DLD1 (cell line): Measurements from ENCODE around the gene SPTLC3.

Source experiments
- in situ Hi-C: cut with HindIII; loops from 2 replicates; pipeline ENCODE4 v1.10.0; 2017; ENCODE audit warnings: low sequenced_read_pairs

Gene SPTLC3

DNA sequence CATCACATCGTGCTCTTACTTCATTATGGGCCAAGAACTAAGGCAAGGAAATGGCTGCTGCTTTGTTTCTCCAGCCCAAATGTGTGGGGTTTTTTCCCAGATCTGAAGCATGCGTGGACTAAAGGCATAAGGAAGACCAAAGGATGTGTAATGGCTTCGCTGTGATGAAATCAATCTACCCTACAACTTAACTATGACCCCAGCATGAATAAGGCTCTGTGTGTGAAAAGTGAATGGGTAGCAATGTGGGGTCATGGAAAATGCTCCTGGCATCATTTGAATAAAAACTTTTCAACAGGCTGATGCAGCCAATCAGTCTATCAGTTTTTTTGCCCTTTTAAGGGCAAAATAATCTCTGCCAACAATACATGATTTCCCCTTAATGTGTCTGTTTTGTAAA, 162.0 kb downstream of the SPTLC3 start:
- in situ Hi-C loops = no loop called here

- in situ Hi-C loops = no loop called here
Measured at GRCh38 chr20:13173201-13173600, 164.4 kb downstream of the SPTLC3 start.

- in situ Hi-C loops = no loop called here
Measured at GRCh38 chr20:13174402-13174801, 165.6 kb downstream of the SPTLC3 start.

GRCh38 chr20:13180986-13181889, 172.5 kb downstream of the SPTLC3 start:
- in situ Hi-C loops = no loop called here

DNA sequence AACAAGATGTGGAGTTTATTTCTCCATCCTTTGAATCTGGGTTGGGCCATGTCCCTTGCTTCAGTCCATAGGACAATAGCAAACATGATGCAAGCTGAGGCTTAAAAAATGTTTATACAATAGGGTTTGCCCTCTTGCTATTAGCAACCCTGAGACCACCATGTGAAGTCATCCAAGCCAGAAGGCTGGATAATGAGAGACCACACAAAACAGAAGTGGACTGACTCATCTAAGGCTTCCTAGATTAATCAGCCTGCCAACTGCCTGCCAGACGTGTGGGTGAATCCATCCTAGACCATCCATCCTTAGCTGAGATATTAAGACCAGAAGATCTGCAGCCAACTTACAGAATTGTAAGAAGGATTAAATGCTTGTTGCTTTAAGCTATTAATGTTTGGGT, 174.2 kb downstream of the SPTLC3 start:
- in situ Hi-C loops = no loop called here

- in situ Hi-C loops = no loop called here
Measured at GRCh38 chr20:13186043-13186774, 177.4 kb downstream of the SPTLC3 start.

GRCh38 chr20:13187899-13188298, 179.1 kb downstream of the SPTLC3 start:
- in situ Hi-C loops = no loop called here

- in situ Hi-C loops = no loop called here
Measured at GRCh38 chr20:13199279-13199678, 190.5 kb downstream of the SPTLC3 start.

- in situ Hi-C loops = no loop called here
Measured at GRCh38 chr20:13200767-13201500, 192.2 kb downstream of the SPTLC3 start.

DNA sequence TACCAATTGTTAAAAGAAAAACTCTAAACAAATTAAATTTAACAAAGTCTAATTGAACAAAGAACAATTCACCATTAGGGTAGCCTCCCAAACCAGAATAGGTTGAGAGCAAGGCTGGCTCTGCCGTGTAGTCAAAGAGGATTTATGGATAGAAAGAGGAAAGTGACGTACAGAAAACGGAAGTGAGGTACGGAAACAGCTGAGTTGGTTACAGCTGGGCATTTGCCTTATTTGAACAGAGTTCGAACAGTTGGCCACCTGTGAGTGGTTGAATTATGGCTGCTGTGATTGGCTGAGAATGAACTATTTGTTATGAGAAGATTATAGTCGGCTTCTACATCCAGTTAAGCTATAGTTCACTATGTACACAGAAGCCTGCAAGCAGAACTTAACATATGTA, 193.8 kb downstream of the SPTLC3 start:
- in situ Hi-C loops = no loop called here

DNA sequence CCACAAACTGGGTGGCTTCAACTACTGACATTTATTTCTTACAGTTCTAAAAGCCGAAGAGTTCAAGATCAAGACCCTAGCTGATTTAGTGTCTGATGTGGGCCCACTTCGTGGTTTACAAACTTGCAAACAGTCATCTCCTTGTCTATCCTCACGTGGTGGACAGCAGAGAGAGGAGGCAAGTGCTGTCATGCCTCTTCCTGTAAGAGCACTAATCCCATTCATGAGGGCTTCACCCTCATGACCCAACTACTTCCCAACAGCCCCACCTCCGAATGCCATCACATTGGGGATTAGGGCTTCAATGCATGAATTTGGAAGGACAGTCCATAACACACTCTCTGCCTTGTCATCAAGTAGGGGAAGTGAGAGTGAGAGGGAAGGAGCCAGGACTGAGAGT, 196.7 kb downstream of the SPTLC3 start:
- in situ Hi-C loops = no loop called here

DNA sequence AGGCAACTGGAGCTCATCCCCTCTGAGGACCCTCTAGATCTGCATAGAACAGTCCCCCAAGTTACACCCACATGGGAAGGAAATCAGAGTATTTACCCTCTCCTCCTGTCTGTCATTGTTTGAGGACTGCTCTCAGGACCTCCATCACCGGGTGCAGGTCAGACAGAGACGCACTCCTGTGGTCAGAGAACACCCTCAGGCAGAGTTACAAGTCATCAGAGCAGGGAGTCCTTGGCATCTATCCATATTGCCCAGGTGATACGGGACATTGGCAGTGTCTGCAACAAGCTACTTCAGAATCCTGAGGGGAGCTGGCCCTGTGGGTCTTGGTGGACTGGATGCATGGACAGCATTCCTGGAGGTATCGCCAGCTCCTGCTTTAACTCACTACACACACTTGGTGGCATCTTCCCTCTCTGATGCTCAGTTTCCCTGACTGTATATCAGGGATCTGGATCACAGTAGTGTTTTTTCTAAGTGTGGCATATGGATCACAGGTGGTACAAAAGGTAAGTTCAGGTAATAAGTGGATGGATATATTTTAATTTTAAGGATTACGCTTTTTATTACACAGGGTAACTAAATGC, 197.2 kb downstream of the SPTLC3 start:
- in situ Hi-C loops = no loop called here

- in situ Hi-C loops = no loop called here
Measured at GRCh38 chr20:13207016-13207415, 198.2 kb downstream of the SPTLC3 start.

DNA sequence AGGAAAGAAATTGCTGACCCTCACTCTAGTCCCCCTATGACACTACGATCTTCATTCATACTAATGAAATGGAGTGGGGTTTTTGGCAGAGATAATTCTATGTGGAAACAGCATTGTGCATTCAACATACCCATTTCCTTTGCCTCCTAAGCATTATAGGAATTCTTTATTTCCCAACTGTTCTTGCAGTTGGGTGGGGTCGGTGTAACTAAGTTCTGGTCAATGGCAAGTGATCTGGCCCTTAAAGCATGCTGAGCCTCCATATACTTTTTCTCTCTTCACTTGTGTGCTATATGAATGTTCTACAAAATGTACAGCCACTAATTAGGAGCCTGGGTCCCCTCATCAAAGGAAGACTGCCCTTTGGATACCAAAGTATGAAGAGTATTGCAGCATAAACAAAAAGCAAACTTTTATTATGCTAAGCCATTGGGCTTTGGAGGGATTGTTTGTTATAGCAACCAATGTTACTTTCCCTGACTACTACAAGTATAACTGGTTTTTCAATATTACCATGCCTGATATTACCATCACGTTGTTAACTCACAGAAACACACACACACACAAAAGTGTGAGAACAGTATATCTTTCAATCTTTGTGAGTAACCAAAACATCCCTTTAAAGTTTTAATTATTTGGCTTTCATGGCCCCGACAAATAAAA, 203.3 kb downstream of the SPTLC3 start:
- in situ Hi-C loops = no loop called here

- in situ Hi-C loops = no loop called here
Measured at GRCh38 chr20:13212750-13213149, 204.0 kb downstream of the SPTLC3 start.

- in situ Hi-C loops = no loop called here
Measured at GRCh38 chr20:13213335-13213734, 204.6 kb downstream of the SPTLC3 start.

DNA sequence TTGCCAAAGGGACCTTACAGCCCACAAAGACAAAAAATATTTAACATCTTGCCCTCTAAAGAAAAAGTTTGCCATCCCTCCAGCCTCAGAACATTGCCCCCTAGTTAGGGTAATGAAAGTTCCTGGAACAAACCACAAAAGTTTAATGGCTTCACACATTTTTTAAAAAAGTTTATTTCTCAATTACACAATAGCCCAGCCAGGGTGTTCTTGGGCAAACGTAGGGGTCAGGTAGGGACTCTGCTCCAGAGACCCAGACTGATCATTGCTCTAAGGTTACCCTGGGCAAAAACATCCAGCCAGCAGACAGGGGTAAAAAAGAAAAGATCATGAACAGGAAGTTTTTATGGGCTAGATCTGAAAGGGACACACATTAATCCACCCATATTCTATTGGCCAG, 207.8 kb downstream of the SPTLC3 start:
- in situ Hi-C loops = no loop called here
